ENCODE measurements around the gene MYMX. TPM values are rescaled to one million over a fixed set of nuclear protein-coding genes. Genes with fewer than 3 reads are reported as not detected.

Gene MYMX
- total RNA-seq, 1 experiment from 2014 or later = 0.53 TPM

- Histone ChIP-seq H3K4me1 (replicated peaks) (peaks cover 57% of the 10 kb centered on the region), H3K9me3 (replicated peaks) (0 out of 2 replicates have a peak, but pooled peaks cover 2% of the 10 kb centered on the region), H3K4me3 (peak overlapping the region; percentile 21), H3K36me3 (no peaks in the 10 kb centered on the region), H3K27me3 (replicated peaks) (no peaks in the 10 kb centered on the region), H3K27ac (peak overlapping the region; percentile 33; the same call in 1 of the 2 replicates)
- peak in 1 of 2 experiments; percentile 43 for DNase-seq (ENCODE audit: low read depth in 1 of 2, low spot score in 2 of 2)
Measured at GRCh38 chr6:44219053-44219814, 2.5 kb downstream of the MYMX start.

DNA sequence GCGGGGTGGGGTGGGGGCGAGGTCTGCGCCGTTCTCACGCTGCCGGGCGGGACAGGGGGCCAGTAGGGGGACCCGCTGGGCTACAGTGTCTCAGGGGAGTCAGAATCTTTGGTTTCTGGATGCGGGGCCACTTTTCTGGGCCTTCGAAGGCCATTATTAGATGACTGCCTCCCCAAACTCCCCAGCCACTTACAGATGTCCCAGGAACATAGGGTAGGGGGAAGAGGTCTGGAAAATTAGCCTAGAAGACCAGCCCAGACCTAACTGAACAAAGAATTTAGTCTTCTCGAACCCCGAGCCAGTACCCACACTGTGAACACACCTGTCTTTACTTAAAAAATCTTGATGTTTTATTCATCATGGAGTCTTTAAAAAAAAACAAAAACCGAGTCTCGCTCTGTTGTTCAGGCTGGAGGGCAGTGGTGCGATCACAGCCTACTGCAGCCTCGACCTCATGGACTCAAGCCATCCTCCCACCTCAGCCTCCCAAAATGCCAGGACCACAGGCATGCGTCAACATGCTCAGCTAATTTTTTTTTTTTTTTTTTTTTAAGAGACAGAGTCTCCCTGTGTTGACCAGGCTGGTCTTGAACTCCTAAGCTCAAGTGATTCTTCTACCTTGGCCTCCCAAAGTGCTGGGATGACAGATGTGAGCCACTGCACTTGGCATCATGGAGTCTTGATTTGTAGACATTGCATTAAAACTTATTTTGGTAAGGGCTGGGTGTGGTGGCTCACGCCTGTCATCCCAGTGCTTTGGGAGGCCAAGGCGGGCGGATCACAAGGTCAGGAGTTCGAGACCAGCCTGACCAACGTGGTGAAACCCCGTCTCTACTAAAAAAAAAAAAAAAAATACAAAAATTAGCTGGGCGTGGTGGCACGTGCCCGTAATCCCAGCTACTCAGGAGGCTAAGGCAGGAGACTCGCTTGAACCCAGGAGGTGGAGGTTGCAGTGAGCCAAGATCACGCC, 3.4 kb downstream of the MYMX start:
- DNase-seq (ENCODE audit: low read depth in 1 of 2, low spot score in 2 of 2) = no peak
- no peak overlapping the region for H3K4me3 ChIP-seq
- H3K27ac ChIP-seq = no peak overlapping the region
- H3K36me3 ChIP-seq = no peaks in the 10 kb centered on the region
- no peaks in the 10 kb centered on the region for H3K27me3 ChIP-seq (replicated peaks)
- peaks cover 59% of the 10 kb centered on the region for H3K4me1 ChIP-seq (replicated peaks)
- H3K9me3 ChIP-seq (replicated peaks) = 0 out of 2 replicates have a peak, but pooled peaks cover 2% of the 10 kb centered on the region

DNA sequence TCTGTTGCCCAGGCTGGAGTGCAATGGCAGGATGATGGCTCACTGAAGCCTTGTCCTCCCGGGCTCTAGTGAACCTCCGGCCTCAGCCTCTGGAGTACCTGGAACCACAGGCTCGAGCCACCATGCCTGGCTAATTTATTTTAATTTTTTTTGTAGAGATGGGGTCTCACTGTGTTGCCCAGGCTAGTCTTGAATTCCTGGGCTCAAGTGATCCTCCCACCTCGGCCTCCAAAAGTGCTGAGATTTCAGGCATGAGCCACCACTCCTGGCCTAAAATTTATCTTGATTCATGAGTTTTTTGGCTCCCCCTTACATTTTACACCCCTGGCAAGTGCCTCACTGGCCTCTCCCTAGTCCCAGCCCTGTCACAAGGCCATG, 4.2 kb downstream of the MYMX start:
- Histone ChIP-seq H3K27ac (no peak overlapping the region), H3K27me3 (replicated peaks) (no peaks in the 10 kb centered on the region), H3K36me3 (no peaks in the 10 kb centered on the region), H3K9me3 (replicated peaks) (0 out of 2 replicates have a peak, but pooled peaks cover 2% of the 10 kb centered on the region), H3K4me1 (replicated peaks) (peaks cover 59% of the 10 kb centered on the region), H3K4me3 (no peak overlapping the region)
- no peak for DNase-seq (ENCODE audit: low read depth in 1 of 2, low spot score in 2 of 2)

GRCh38 chr6:44221291-44221960, 4.7 kb downstream of the MYMX start:
- peaks cover 59% of the 10 kb centered on the region for H3K4me1 ChIP-seq (replicated peaks)
- no peaks in the 10 kb centered on the region for H3K27me3 ChIP-seq (replicated peaks)
- H3K4me3 ChIP-seq = no peak overlapping the region
- H3K27ac ChIP-seq = no peak overlapping the region
- 0 out of 2 replicates have a peak, but pooled peaks cover 2% of the 10 kb centered on the region for H3K9me3 ChIP-seq (replicated peaks)
- H3K36me3 ChIP-seq = no peaks in the 10 kb centered on the region
- peak; percentile 68 to 91 for DNase-seq (ENCODE audit: low read depth in 1 of 2, low spot score in 2 of 2)

- DNase-seq (ENCODE audit: low read depth in 1 of 2, low spot score in 2 of 2) = no peak
- Histone ChIP-seq H3K4me1 (replicated peaks) (peaks cover 57% of the 10 kb centered on the region), H3K9me3 (replicated peaks) (0 out of 2 replicates have a peak, but pooled peaks cover 2% of the 10 kb centered on the region), H3K27me3 (replicated peaks) (no peaks in the 10 kb centered on the region), H3K36me3 (no peaks in the 10 kb centered on the region), H3K27ac (no peak overlapping the region), H3K4me3 (no peak overlapping the region)
Measured at GRCh38 chr6:44221961-44222335, 5.2 kb downstream of the MYMX start.

DNA sequence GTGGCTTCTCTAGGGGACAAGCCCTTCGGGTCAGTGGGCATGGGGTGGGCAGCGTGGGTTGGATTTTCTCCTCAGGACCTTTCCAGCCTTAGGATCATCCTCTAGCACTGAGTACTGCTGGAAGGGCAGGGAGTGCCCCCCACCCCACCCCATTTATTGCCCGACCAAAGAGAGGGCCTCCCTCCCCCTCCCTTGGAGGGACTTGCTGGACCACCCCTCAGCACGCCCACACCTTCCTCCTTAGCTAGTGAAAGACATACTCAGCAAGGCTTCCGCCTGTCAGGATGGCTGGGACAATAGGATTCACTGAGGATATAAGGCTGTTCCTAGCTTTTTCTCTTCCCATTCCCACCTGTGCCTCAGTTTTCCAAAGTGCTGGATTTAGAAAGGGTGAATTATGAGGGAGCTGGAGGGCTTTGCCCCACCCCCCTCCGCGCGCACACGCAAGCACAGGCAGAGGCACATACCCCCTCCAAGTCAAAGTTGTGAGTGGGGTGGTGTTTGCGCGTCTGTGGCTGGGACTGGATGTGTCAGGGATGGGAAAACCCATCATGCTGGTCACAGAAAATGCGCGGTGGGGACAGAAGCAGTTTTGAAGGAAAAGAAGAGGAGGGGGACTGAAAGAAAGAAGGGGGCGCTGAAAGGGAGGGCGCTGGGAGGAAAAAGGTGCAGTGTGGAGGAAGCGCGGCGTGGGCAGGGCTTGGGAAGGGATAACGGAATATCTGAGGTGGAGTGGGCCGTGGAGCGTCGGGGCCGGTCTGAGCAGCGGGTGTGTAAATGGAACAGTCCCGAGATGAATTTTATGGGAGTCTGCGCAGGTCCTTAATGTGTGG, 6.0 kb downstream of the MYMX start:
- DNase-seq (ENCODE audit: low read depth in 1 of 2, low spot score in 2 of 2) = no peak
- H3K27ac ChIP-seq = no peak overlapping the region
- peaks cover 50% of the 10 kb centered on the region for H3K4me1 ChIP-seq (replicated peaks)
- H3K4me3 ChIP-seq = peak overlapping the region; percentile 50
- H3K36me3 ChIP-seq = no peaks in the 10 kb centered on the region
- H3K9me3 ChIP-seq (replicated peaks) = 0 out of 2 replicates have a peak, but pooled peaks cover 2% of the 10 kb centered on the region
- H3K27me3 ChIP-seq (replicated peaks) = no peaks in the 10 kb centered on the region

GRCh38 chr6:44223319-44224028, 6.7 kb downstream of the MYMX start, which contains the start of gene SLC29A1:
Gene SLC29A1, plus strand, starts transcription at chr6:44223595. Its CDS starts 3,719 bp downstream, at chr6:44227314.
- DNase-seq (ENCODE audit: low read depth in 1 of 2, low spot score in 2 of 2) = peak in 1 of 2 experiments; percentile 77
- H3K9me3 ChIP-seq (replicated peaks) = 0 out of 2 replicates have a peak, but pooled peaks cover 2% of the 10 kb centered on the region
- H3K27me3 ChIP-seq (replicated peaks) = no peaks in the 10 kb centered on the region
- peaks cover 42% of the 10 kb centered on the region for H3K4me1 ChIP-seq (replicated peaks)
- no peak within 1 kb of the TSS for H3K27ac ChIP-seq
- H3K4me3 ChIP-seq = peak within 1 kb of the TSS; percentile 50
- H3K36me3 ChIP-seq = no peaks in the 10 kb centered on the region

DNA sequence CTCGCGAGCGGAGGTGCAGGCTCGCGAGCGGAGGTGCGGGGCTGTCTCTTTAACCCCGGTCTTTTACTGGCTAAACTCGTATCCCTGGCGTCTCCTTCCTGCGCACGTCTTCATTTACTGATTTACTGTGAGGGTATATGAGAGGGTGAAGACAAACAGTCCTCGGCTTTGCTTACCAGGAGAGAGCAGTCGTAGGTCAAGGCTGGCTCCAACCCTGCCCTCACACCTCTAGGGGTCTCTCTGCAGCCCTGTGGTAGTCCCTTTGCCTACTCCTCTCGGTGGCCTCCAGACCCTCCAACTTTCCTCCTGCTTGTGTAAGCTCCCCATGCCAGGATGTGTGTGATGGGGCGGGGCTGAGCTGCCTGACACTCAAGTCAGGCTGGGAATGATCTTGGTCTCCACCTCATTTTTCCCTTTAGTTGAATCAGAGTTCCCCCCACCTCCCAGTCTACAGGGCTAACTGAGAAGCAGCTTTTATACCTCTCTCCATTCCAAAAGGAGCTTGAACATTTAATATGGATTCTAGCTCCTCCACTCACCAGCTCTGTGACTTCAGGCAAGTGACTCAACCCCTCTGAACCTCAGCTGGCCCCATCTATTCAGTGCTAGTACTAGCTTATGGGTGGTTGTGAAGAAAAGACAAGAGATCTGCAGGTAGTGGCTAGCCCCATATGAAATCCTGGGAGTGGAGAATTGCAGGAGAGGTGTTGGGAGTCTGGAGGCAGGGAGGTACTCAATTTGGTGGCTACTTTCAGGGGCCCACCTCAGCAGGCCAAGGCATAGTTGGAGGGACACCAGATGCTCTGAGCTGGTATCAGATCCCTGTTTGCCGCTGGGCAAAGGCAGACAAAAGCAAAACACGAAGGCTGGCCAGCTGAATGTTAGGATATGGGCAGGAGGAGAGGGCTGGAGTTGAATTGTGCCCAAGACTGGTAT, 7.6 kb downstream of the MYMX start:
- no peaks in the 10 kb centered on the region for H3K36me3 ChIP-seq
- H3K9me3 ChIP-seq (replicated peaks) = 0 out of 2 replicates have a peak, but pooled peaks cover 2% of the 10 kb centered on the region
- H3K4me3 ChIP-seq = peak overlapping the region; percentile 50
- peaks cover 34% of the 10 kb centered on the region for H3K4me1 ChIP-seq (replicated peaks)
- no peaks in the 10 kb centered on the region for H3K27me3 ChIP-seq (replicated peaks)
- DNase-seq (ENCODE audit: low read depth in 1 of 2, low spot score in 2 of 2) = no peak
- no peak overlapping the region for H3K27ac ChIP-seq

- peaks cover 31% of the 10 kb centered on the region for H3K4me1 ChIP-seq (replicated peaks)
Measured at GRCh38 chr6:44224965-44225305, 8.2 kb downstream of the MYMX start.

GRCh38 chr6:44225579-44226325, 9.0 kb downstream of the MYMX start:
- no peak for DNase-seq (ENCODE audit: low read depth in 1 of 2, low spot score in 2 of 2)
- Histone ChIP-seq H3K27me3 (replicated peaks) (no peaks in the 10 kb centered on the region), H3K9me3 (replicated peaks) (0 out of 2 replicates have a peak, but pooled peaks cover 2% of the 10 kb centered on the region), H3K27ac (no peak overlapping the region), H3K36me3 (no peaks in the 10 kb centered on the region), H3K4me1 (replicated peaks) (peaks cover 31% of the 10 kb centered on the region), H3K4me3 (no peak overlapping the region)

More at GRCh38 chr6:44224965-44225305, 8.2 kb downstream of the MYMX start:
- Histone ChIP-seq H3K36me3 (no peaks in the 10 kb centered on the region), H3K27ac (no peak overlapping the region), H3K9me3 (replicated peaks) (0 out of 2 replicates have a peak, but pooled peaks cover 2% of the 10 kb centered on the region), H3K27me3 (replicated peaks) (no peaks in the 10 kb centered on the region), H3K4me3 (no peak overlapping the region)
- DNase-seq (ENCODE audit: low read depth in 1 of 2, low spot score in 2 of 2) = no peak
